HG02763 (cell line): ENCODE measurements around the gene OPRD1.
"Not testable (repeated sequence)": the region's sequence is repeated elsewhere in the genome, so short reads cannot be mapped to it uniquely, and the experiment has no call there.

Experiments
- ATAC-seq: cut with Tn5 transposase; IDR thresholded peaks from one replicate; pipeline ENCODE4 v1.9.1; 2021; ENCODE audit warnings: mild to moderate bottlenecking, moderate library complexity; ENCODE audit not compliant: unreplicated experiment

The OPRD1 gene

GRCh38 chr1:28811766-28812668 lies at the start of gene OPRD1:
Gene OPRD1, plus strand, starts transcription at chr1:28812170. Its CDS starts 214 bp downstream, at chr1:28812384.
- ATAC-seq = no peak

- no peak for ATAC-seq
Observed at GRCh38 chr1:28766532-28767183, 45.3 kb upstream of the OPRD1 start.

GRCh38 chr1:28770601-28771165 lies 41.3 kb upstream of the OPRD1 start:
- no peak for ATAC-seq

- ATAC-seq = not testable (repeated sequence)
Observed at GRCh38 chr1:28771921-28772320, 40.0 kb upstream of the OPRD1 start.

GRCh38 chr1:28773105-28773504 lies 38.9 kb upstream of the OPRD1 start:
- no peak for ATAC-seq

- ATAC-seq = no peak
Observed at GRCh38 chr1:28775121-28775942, 36.6 kb upstream of the OPRD1 start.

GRCh38 chr1:28776341-28776740 lies 35.6 kb upstream of the OPRD1 start:
- ATAC-seq = no peak

GRCh38 chr1:28778021-28778420 lies 33.9 kb upstream of the OPRD1 start:
- ATAC-seq = no peak

GRCh38 chr1:28779751-28780408 lies 32.1 kb upstream of the OPRD1 start:
- ATAC-seq = no peak

- ATAC-seq = no peak
Observed at GRCh38 chr1:28781305-28781704, 30.7 kb upstream of the OPRD1 start.

- no peak for ATAC-seq
Observed at GRCh38 chr1:28782011-28782410, 30.0 kb upstream of the OPRD1 start.

GRCh38 chr1:28783363-28783762 lies 28.6 kb upstream of the OPRD1 start:
- ATAC-seq = no peak

GRCh38 chr1:28789412-28789811 lies 22.6 kb upstream of the OPRD1 start:
- no peak for ATAC-seq

GRCh38 chr1:28789816-28790215 lies 22.2 kb upstream of the OPRD1 start:
- no peak for ATAC-seq

GRCh38 chr1:28790377-28791035 lies 21.5 kb upstream of the OPRD1 start:
- ATAC-seq = no peak

- ATAC-seq = not testable (repeated sequence)
Observed at GRCh38 chr1:28791929-28792328, 20.0 kb upstream of the OPRD1 start.

GRCh38 chr1:28792644-28793121 lies 19.3 kb upstream of the OPRD1 start:
- no peak for ATAC-seq

GRCh38 chr1:28794582-28794981 lies 17.4 kb upstream of the OPRD1 start:
- not testable (repeated sequence) for ATAC-seq

GRCh38 chr1:28796352-28797211 lies 15.4 kb upstream of the OPRD1 start:
- ATAC-seq = no peak
